ENCODE measurements around the gene BLTP3A.

The BLTP3A gene

DNA sequence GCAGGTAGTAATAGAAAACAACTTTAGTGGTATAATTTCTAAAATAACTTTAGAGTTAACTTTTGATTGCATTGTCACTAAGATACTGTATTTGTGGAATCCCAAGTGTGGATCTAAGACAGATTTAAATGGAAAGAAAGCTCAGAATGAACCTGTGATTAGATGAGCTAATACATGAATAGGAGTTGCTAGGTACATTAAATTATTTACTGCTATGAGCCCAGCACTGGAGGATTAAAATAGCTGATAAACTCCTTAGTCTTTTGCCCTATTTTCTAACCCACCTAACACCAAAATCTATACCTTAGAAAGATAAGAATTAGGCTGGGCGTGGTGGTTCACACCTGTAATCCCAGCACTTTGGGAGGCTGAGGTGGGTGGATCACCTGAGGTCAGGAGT is 23.7 kb upstream of the BLTP3A start:
- TF ChIP-seq ZBTB7A (IDR thresholded peaks at IDR 0.05; ENCODE audit: low read depth) (no peak), TAF1 (IDR thresholded peaks at IDR 0.05; ENCODE audit: low read depth) (no peak), EGR1 (IDR thresholded peaks at IDR 0.05) (no peak), CEBPB (IDR thresholded peaks at IDR 0.05) (no peak), CREB1 (IDR thresholded peaks at IDR 0.05; ENCODE audit: low read depth) (no peak), TCF12 (IDR thresholded peaks at IDR 0.05; ENCODE audit: low read depth) (no peak), RAD21 (IDR thresholded peaks at IDR 0.05; ENCODE audit: low read depth) (no peak), YY1 (IDR thresholded peaks at IDR 0.05; ENCODE audit: low read depth) (no peak)
- TF ChIP-seq, protein P1, sequence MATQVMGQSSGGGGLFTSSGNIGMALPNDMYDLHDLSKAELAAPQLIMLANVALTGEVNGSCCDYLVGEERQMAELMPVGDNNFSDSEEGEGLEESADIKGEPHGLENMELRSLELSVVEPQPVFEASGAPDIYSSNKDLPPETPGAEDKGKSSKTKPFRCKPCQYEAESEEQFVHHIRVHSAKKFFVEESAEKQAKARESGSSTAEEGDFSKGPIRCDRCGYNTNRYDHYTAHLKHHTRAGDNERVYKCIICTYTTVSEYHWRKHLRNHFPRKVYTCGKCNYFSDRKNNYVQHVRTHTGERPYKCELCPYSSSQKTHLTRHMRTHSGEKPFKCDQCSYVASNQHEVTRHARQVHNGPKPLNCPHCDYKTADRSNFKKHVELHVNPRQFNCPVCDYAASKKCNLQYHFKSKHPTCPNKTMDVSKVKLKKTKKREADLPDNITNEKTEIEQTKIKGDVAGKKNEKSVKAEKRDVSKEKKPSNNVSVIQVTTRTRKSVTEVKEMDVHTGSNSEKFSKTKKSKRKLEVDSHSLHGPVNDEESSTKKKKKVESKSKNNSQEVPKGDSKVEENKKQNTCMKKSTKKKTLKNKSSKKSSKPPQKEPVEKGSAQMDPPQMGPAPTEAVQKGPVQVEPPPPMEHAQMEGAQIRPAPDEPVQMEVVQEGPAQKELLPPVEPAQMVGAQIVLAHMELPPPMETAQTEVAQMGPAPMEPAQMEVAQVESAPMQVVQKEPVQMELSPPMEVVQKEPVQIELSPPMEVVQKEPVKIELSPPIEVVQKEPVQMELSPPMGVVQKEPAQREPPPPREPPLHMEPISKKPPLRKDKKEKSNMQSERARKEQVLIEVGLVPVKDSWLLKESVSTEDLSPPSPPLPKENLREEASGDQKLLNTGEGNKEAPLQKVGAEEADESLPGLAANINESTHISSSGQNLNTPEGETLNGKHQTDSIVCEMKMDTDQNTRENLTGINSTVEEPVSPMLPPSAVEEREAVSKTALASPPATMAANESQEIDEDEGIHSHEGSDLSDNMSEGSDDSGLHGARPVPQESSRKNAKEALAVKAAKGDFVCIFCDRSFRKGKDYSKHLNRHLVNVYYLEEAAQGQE (IDR thresholded peaks at IDR 0.05; ENCODE audit: low read depth): no peak
- TF ChIP-seq, protein P2, sequence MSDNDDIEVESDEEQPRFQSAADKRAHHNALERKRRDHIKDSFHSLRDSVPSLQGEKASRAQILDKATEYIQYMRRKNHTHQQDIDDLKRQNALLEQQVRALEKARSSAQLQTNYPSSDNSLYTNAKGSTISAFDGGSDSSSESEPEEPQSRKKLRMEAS (IDR thresholded peaks at IDR 0.05): no peak
- TF ChIP-seq, protein P3, sequence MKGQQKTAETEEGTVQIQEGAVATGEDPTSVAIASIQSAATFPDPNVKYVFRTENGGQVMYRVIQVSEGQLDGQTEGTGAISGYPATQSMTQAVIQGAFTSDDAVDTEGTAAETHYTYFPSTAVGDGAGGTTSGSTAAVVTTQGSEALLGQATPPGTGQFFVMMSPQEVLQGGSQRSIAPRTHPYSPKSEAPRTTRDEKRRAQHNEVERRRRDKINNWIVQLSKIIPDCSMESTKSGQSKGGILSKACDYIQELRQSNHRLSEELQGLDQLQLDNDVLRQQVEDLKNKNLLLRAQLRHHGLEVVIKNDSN (IDR thresholded peaks at IDR 0.05): no peak

DNA sequence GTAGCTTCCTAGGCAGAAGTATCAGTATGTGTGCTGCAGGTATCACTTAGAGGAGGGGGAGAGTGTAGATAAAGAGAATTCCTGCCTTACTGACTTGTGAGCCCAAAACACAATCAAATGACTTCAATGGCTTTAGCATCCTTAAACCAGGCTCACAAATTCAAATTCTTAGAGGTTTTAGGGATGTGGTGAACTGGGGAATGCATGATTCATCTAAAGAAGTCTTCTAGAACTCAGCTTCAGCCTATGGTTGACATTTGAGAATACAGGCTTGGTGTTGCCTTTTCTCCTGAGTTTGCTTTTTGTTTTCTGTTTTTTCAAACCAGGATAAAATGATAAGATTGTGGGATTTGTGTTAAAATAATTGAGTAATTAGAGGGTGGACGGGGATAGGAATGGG is 20.2 kb upstream of the BLTP3A start:
- no peak for TF ChIP-seq CREB1 (IDR thresholded peaks at IDR 0.05; ENCODE audit: low read depth)
- no peak for TF ChIP-seq YY1 (IDR thresholded peaks at IDR 0.05; ENCODE audit: low read depth)
- TF ChIP-seq, protein P1 (IDR thresholded peaks at IDR 0.05; ENCODE audit: low read depth): no peak
- no peak for TF ChIP-seq EP300 (IDR thresholded peaks at IDR 0.05; ENCODE audit: borderline replicate concordance)
- no peak for TF ChIP-seq ZBTB7A (IDR thresholded peaks at IDR 0.05; ENCODE audit: low read depth)
- no peak for TF ChIP-seq FOXM1 (IDR thresholded peaks at IDR 0.05; ENCODE audit: borderline replicate concordance, low read depth)
- TF ChIP-seq, protein P2 (IDR thresholded peaks at IDR 0.05): no peak
- TF ChIP-seq, protein P3 (IDR thresholded peaks at IDR 0.05): no peak
- no peak for TF ChIP-seq EGR1 (IDR thresholded peaks at IDR 0.05)
- no peak for TF ChIP-seq TCF12 (IDR thresholded peaks at IDR 0.05; ENCODE audit: low read depth)
- no peak for TF ChIP-seq CEBPB (IDR thresholded peaks at IDR 0.05)

DNA sequence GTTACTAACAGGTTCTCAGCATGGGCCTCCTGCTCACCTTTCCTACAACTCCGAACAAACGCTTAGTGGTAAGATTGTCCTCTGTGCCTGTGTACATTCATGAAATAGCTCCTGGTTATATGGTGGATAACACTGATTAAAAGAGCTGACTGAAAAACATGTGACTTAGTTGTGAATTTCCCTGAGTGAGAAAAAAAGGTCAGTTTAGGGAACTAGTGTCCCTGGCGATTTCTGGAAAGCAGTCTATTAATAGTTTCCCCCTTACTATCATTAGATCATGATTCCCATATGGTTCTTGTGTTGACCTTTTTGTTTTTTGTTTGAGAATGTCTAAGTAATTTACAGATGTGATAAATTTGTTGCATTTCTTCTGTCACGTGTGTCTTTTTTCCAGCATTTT is 18.9 kb upstream of the BLTP3A start:
- no peak for TF ChIP-seq CEBPB (IDR thresholded peaks at IDR 0.05)

DNA sequence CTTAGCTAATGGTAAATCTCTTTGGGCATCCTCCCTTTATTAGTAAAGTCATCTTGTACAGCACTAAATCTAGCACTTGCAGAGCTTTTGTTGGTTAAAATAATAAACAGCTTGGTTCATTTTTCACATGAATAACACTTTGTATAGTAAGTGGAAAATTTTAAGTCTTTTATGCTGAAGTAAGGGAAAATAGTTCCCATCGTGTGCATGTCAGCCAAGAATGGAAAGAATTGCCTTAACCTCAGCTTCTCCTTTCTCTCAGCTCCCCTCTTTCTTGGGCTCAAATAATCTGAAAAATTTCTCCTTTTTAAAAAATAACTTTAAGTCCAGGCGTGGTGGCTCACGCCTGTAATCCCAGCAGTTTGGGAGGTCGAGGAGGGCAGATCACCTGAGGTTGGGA is 18.0 kb upstream of the BLTP3A start:
- no peak for TF ChIP-seq EP300 (IDR thresholded peaks at IDR 0.05; ENCODE audit: borderline replicate concordance)
- TF ChIP-seq, protein P2 (IDR thresholded peaks at IDR 0.05): no peak
- TF ChIP-seq, protein P3 (IDR thresholded peaks at IDR 0.05): no peak
- TF ChIP-seq TEAD4 (IDR thresholded peaks at IDR 0.05): no peak
- TF ChIP-seq CREB1 (IDR thresholded peaks at IDR 0.05; ENCODE audit: low read depth): no peak
- TF ChIP-seq YY1 (IDR thresholded peaks at IDR 0.05; ENCODE audit: low read depth): no peak
- no peak for TF ChIP-seq ZBTB7A (IDR thresholded peaks at IDR 0.05; ENCODE audit: low read depth)
- TF ChIP-seq TCF12 (IDR thresholded peaks at IDR 0.05; ENCODE audit: low read depth): no peak
- TF ChIP-seq TAF1 (IDR thresholded peaks at IDR 0.05; ENCODE audit: low read depth): no peak
- TF ChIP-seq RAD21 (IDR thresholded peaks at IDR 0.05; ENCODE audit: low read depth): no peak
- TF ChIP-seq, protein P1 (IDR thresholded peaks at IDR 0.05; ENCODE audit: low read depth): no peak
- no peak for TF ChIP-seq FOXM1 (IDR thresholded peaks at IDR 0.05; ENCODE audit: borderline replicate concordance, low read depth)
- TF ChIP-seq CEBPB (IDR thresholded peaks at IDR 0.05): no peak
- TF ChIP-seq EGR1 (IDR thresholded peaks at IDR 0.05): no peak
- no peak for TF ChIP-seq NFIC (IDR thresholded peaks at IDR 0.05)

All from Ishikawa (cell line).